ENCODE measurements around the gene SLC5A9. TPM values are rescaled to one million over a fixed set of nuclear protein-coding genes. Genes with fewer than 3 reads are reported as not detected.
A peak's percentile ranks its signal among the peaks of the same experiment; 100 is the strongest.

Gene SLC5A9
- total and polyA plus RNA-seq, 8 donors = 0.28 to 1.8 (median 0.92) TPM; not detected in 3

GRCh38 chr1:48233666-48234485 is 11.4 kb downstream of the SLC5A9 start:
- intact Hi-C loops (cut with DNase I; ENCODE audit: low total_unique reads) = no loop called here
- Histone ChIP-seq H3K9me3 (no peaks in the 10 kb centered on the region), H3K27me3 (no peaks in the 10 kb centered on the region), H3K4me3 (no peak overlapping the region), H3K27ac (no peak overlapping the region), H3K4me1 (no peaks in the 10 kb centered on the region), H3K36me3 (no peaks in the 10 kb centered on the region)
- WGBS, 5 donors = 74 to 85% (median 80%) methylated on average over 12 of the region's 12 CpGs
- TF ChIP-seq EP300 (IDR thresholded peaks at IDR 0.05) (no peak), POLR2AphosphoS5 (IDR thresholded peaks at IDR 0.05) (no peak), POLR2A (IDR thresholded peaks at IDR 0.05) (no peak)
- TF ChIP-seq, protein P1, sequence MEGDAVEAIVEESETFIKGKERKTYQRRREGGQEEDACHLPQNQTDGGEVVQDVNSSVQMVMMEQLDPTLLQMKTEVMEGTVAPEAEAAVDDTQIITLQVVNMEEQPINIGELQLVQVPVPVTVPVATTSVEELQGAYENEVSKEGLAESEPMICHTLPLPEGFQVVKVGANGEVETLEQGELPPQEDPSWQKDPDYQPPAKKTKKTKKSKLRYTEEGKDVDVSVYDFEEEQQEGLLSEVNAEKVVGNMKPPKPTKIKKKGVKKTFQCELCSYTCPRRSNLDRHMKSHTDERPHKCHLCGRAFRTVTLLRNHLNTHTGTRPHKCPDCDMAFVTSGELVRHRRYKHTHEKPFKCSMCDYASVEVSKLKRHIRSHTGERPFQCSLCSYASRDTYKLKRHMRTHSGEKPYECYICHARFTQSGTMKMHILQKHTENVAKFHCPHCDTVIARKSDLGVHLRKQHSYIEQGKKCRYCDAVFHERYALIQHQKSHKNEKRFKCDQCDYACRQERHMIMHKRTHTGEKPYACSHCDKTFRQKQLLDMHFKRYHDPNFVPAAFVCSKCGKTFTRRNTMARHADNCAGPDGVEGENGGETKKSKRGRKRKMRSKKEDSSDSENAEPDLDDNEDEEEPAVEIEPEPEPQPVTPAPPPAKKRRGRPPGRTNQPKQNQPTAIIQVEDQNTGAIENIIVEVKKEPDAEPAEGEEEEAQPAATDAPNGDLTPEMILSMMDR (IDR thresholded peaks at IDR 0.05) = no peak
- DNase-seq = no peak

- H3K36me3 ChIP-seq = no peaks in the 10 kb centered on the region
- H3K9me3 ChIP-seq = no peaks in the 10 kb centered on the region
- TF ChIP-seq, protein P1 (IDR thresholded peaks at IDR 0.05) = no peak
- TF ChIP-seq POLR2A (IDR thresholded peaks at IDR 0.05) = no peak
- no peak for TF ChIP-seq POLR2AphosphoS5 (IDR thresholded peaks at IDR 0.05)
- no peak for TF ChIP-seq EP300 (IDR thresholded peaks at IDR 0.05)
- intact Hi-C loops (cut with DNase I; ENCODE audit: low total_unique reads) = no loop called here
- DNase-seq = no peak
- H3K4me1 ChIP-seq = no peaks in the 10 kb centered on the region
- no peak overlapping the region for H3K27ac ChIP-seq
- WGBS, 5 donors = 91 to 95% (median 94%) methylated on average over 13 of the region's 13 CpGs
- no peaks in the 10 kb centered on the region for H3K27me3 ChIP-seq
- no peak overlapping the region for H3K4me3 ChIP-seq
These were observed 13.1 kb downstream of the SLC5A9 start for GRCh38 chr1:48235652-48236051.

GRCh38 chr1:48236716-48237470 is 14.4 kb downstream of the SLC5A9 start:
- H3K27me3 ChIP-seq = no peaks in the 10 kb centered on the region
- TF ChIP-seq EP300 (IDR thresholded peaks at IDR 0.05) = no peak
- TF ChIP-seq, protein P1 (IDR thresholded peaks at IDR 0.05) = peak in 5 of 7 experiments; percentile 41 to 86 (median 56)
- peak in 1 of 2 donors; percentile 69 for DNase-seq
- H3K9me3 ChIP-seq = no peaks in the 10 kb centered on the region
- H3K4me3 ChIP-seq = no peak overlapping the region
- H3K4me1 ChIP-seq = no peaks in the 10 kb centered on the region
- no peak overlapping the region for H3K27ac ChIP-seq
- H3K36me3 ChIP-seq = no peaks in the 10 kb centered on the region
- intact Hi-C loops (cut with DNase I; ENCODE audit: low total_unique reads) = no loop called here
- WGBS, 5 donors = 82 to 93% (median 86%) methylated on average over 4 of the region's 4 CpGs

- Histone ChIP-seq H3K27me3 (no peaks in the 10 kb centered on the region), H3K36me3 (no peaks in the 10 kb centered on the region), H3K4me1 (peaks cover 0 to 9% (median 2%) of the 10 kb centered on the region in 4 donors), H3K9me3 (no peaks in the 10 kb centered on the region), H3K27ac (no peak overlapping the region), H3K4me3 (no peak overlapping the region)
- intact Hi-C loops (cut with DNase I; ENCODE audit: low total_unique reads) = no loop called here
- TF ChIP-seq EP300 (IDR thresholded peaks at IDR 0.05) (no peak), POLR2AphosphoS5 (IDR thresholded peaks at IDR 0.05) (no peak), POLR2A (IDR thresholded peaks at IDR 0.05) (no peak)
- TF ChIP-seq, protein P1 (IDR thresholded peaks at IDR 0.05) = no peak
- DNase-seq = no peak
- 87 to 93% (median 92%) methylated on average over 12 of the region's 12 CpGs for WGBS, 5 donors
These were observed 19.7 kb downstream of the SLC5A9 start for GRCh38 chr1:48242141-48242736.
